ENCODE results near the gene NLRC5.
"Not testable (repeated sequence)": the region's sequence is repeated elsewhere in the genome, so short reads cannot be mapped to it uniquely, and the experiment has no call there.

NLRC5 gene

GRCh38 chr16:57049678-57050077, 60.3 kb downstream of the NLRC5 start:
- DNase-seq, result no peak

GRCh38 chr16:57051696-57052228, 62.4 kb downstream of the NLRC5 start:
- DNase-seq, result no peak

GRCh38 chr16:57053206-57053605, 63.8 kb downstream of the NLRC5 start:
- no peak for DNase-seq

GRCh38 chr16:57054338-57054737, 65.0 kb downstream of the NLRC5 start:
- no peak for DNase-seq

- no peak for DNase-seq
Measured at GRCh38 chr16:57054771-57055170, 65.4 kb downstream of the NLRC5 start.

- DNase-seq, result no peak
Measured at GRCh38 chr16:57055671-57056070, 66.3 kb downstream of the NLRC5 start.

GRCh38 chr16:57058291-57058861, 69.0 kb downstream of the NLRC5 start:
- no peak for DNase-seq

GRCh38 chr16:57060323-57061083, 71.1 kb downstream of the NLRC5 start:
- DNase-seq, result no peak

GRCh38 chr16:57061084-57061905, 71.9 kb downstream of the NLRC5 start:
- DNase-seq, result no peak

- no peak for DNase-seq
Measured at GRCh38 chr16:57062329-57062728, 73.0 kb downstream of the NLRC5 start.

GRCh38 chr16:57063189-57063588, 73.8 kb downstream of the NLRC5 start:
- DNase-seq, result not testable (repeated sequence)

- no peak for DNase-seq
Measured at GRCh38 chr16:57064995-57065394, 75.6 kb downstream of the NLRC5 start.

- no peak for DNase-seq
Measured at GRCh38 chr16:57066625-57067024, 77.3 kb downstream of the NLRC5 start.

- no peak for DNase-seq
Measured at GRCh38 chr16:57067347-57067746, 78.0 kb downstream of the NLRC5 start.

GRCh38 chr16:57069053-57069452, 79.7 kb downstream of the NLRC5 start:
- DNase-seq, result no peak

GRCh38 chr16:57069635-57070370, 80.4 kb downstream of the NLRC5 start:
- DNase-seq, result no peak

- no peak for DNase-seq
Measured at GRCh38 chr16:57070424-57070823, 81.1 kb downstream of the NLRC5 start.

GRCh38 chr16:57071081-57071732, 81.8 kb downstream of the NLRC5 start:
- DNase-seq, result not testable (repeated sequence)

GRCh38 chr16:57071831-57072582, 82.7 kb downstream of the NLRC5 start:
- no peak for DNase-seq

- no peak for DNase-seq
Measured at GRCh38 chr16:57072616-57073275, 83.4 kb downstream of the NLRC5 start.

GRCh38 chr16:57077714-57078113, 88.4 kb downstream of the NLRC5 start:
- DNase-seq, result no peak

Measured in activated gamma-delta T cell (primary cell).